Stimulated activated CD4-positive, alpha-beta T cell treated with anti-CD3 and anti-CD28 coated beads, Interleukin-4, amount 100 ng/mL, for 48 hours (primary cell): Measurements from ENCODE around the gene ZNF524.
"Not testable (repeated sequence)": the region's sequence is repeated elsewhere in the genome, so short reads cannot be mapped to it uniquely, and the experiment has no call there.

Experiments used
- DNase-seq, 2 donors: peaks; one replicate each; pipeline ENCODE4 v3.0.0-alpha.2; 2020; ENCODE audit warnings: low read depth in 2 of 2

ZNF524 gene

GRCh38 chr19:55599842-55600661 is at the start of gene ZNF524:
Gene ZNF524, plus strand, starts transcription at chr19:55600288. Its CDS starts 1,825 bp downstream, at chr19:55602113.
- DNase-seq = peak; percentile 66 to 84

GRCh38 chr19:55550321-55550650 is 49.8 kb upstream of the ZNF524 start:
- DNase-seq = no peak

- DNase-seq = no peak
These were observed 47.9 kb upstream of the ZNF524 start for GRCh38 chr19:55552206-55552605.

- DNase-seq = no peak
These were observed 47.5 kb upstream of the ZNF524 start for GRCh38 chr19:55552620-55553019.

GRCh38 chr19:55553217-55554182 is 46.6 kb upstream of the ZNF524 start:
- DNase-seq = no peak

GRCh38 chr19:55554302-55554701 is 45.8 kb upstream of the ZNF524 start:
- DNase-seq = no peak

GRCh38 chr19:55554741-55555152 is 45.3 kb upstream of the ZNF524 start:
- no peak for DNase-seq

GRCh38 chr19:55559684-55560083 is 40.4 kb upstream of the ZNF524 start:
- DNase-seq = no peak

- no peak for DNase-seq
These were observed 36.8 kb upstream of the ZNF524 start for GRCh38 chr19:55563261-55563690.

- DNase-seq = no peak
These were observed 33.3 kb upstream of the ZNF524 start for GRCh38 chr19:55566823-55567222.

- DNase-seq = no peak
These were observed 32.3 kb upstream of the ZNF524 start for GRCh38 chr19:55567708-55568328.

GRCh38 chr19:55569477-55569876 is 30.6 kb upstream of the ZNF524 start:
- DNase-seq = not testable (repeated sequence)

GRCh38 chr19:55573929-55574328 is 26.2 kb upstream of the ZNF524 start:
- not testable (repeated sequence) for DNase-seq

GRCh38 chr19:55576746-55577145 is 23.3 kb upstream of the ZNF524 start:
- DNase-seq = no peak

- DNase-seq = no peak
These were observed 21.9 kb upstream of the ZNF524 start for GRCh38 chr19:55578031-55578760.

GRCh38 chr19:55578761-55579747 is 21.0 kb upstream of the ZNF524 start:
- DNase-seq = no peak

- DNase-seq = no peak
These were observed 20.1 kb upstream of the ZNF524 start for GRCh38 chr19:55579766-55580621.

GRCh38 chr19:55580628-55581144 is 19.4 kb upstream of the ZNF524 start, which contains the start of gene ZNF579:
Gene ZNF579, minus strand, starts transcription at chr19:55580848. Its CDS starts 1,209 bp downstream, at chr19:55579639.
- peak; percentile 79 to 82 for DNase-seq
